Measurements from ENCODE around the gene CERS2. TPM values are rescaled to one million over a fixed set of nuclear protein-coding genes. Genes with fewer than 3 reads are reported as not detected.

Gene CERS2
- total RNA-seq, 4 donors from 2014 or later, result 35.2 to 142 (median 101) TPM

- TF ChIP-seq POLR2AphosphoS5 (IDR thresholded peaks at IDR 0.05) (no peak), CTCF (IDR thresholded peaks at IDR 0.05) (no peak)
- H3K36me3 ChIP-seq, result no peaks in the 10 kb centered on the region
- H3K4me1 ChIP-seq, result no peaks in the 10 kb centered on the region
- H3K4me3 ChIP-seq, result no peak overlapping the region
- no peaks in the 10 kb centered on the region for H3K9me3 ChIP-seq
- in situ Hi-C loops (cut with MboI; ENCODE audit: low pct_ligation_motif_present in 1 of 4, low pct_unique_long_range_greater_than_20kb in 1 of 4, low sequenced_read_pairs in 3 of 4) (no loop called here), intact Hi-C loops (cut with DNase I; ENCODE audit: low total_unique reads) (no loop called here)
- H3K27me3 ChIP-seq, result no peaks in the 10 kb centered on the region
- WGBS, 2 donors (ENCODE audit: low coverage in 1 of 2), result 89 to 93% methylated on average over 3 to 7 of the region's 7 CpGs
- H3K27ac ChIP-seq, result no peak overlapping the region
- DNase-seq, result no peak
Measured at GRCh38 chr1:150987924-150988323, 13.3 kb upstream of the CERS2 start.

DNA sequence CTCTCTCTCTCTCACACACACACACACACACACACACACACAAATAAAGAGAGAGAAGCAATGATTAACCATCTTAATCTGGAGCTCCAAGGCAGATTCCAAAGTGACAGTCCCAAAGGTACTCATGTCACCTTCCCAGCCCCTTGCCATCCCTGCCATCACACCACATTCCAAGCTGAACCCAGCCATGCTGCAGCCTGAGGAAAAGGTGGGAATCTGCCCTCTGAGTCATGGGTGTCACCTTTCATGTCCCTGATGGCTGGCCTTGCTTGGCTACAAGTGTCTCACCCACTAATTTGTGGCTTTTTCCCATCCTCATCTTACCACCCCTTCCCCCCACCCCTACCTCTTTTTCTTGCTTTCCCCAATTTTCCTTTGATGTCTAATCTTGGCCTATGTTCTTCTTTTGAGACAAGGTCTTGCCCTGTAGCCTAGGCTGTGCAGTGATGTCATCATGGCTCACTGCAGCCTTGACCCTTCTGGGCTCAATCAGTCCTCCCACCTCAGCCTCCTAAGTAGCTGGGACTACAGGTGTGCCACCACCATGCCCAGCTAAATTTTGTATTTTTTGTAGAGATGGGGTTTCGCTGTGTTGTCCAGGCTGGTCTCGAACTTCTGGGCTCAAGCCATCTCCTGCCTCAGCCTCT, 10.7 kb upstream of the CERS2 start:
- no peaks in the 10 kb centered on the region for H3K36me3 ChIP-seq
- no peak overlapping the region for H3K4me3 ChIP-seq
- in situ Hi-C loops (cut with MboI; ENCODE audit: low pct_ligation_motif_present in 1 of 4, low pct_unique_long_range_greater_than_20kb in 1 of 4, low sequenced_read_pairs in 3 of 4), result no loop called here
- no peak for TF ChIP-seq CTCF (IDR thresholded peaks at IDR 0.05)
- no peak for TF ChIP-seq EP300 (IDR thresholded peaks at IDR 0.05; ENCODE audit: low read depth)
- no peak for TF ChIP-seq POLR2A (IDR thresholded peaks at IDR 0.05)
- no peak for TF ChIP-seq POLR2AphosphoS5 (IDR thresholded peaks at IDR 0.05)
- no peak for DNase-seq
- H3K27me3 ChIP-seq, result no peaks in the 10 kb centered on the region
- 92% methylated on average over 2 of the region's 2 CpGs; no CpG with 5 or more reads in 1 of the 2 donors for WGBS, 2 donors (ENCODE audit: low coverage in 1 of 2)
- no peaks in the 10 kb centered on the region for H3K9me3 ChIP-seq
- no peak overlapping the region for H3K27ac ChIP-seq
- intact Hi-C loops (cut with DNase I; ENCODE audit: low total_unique reads), result no loop called here
- H3K4me1 ChIP-seq, result peaks cover 0 to 17% (median 15%) of the 10 kb centered on the region in 4 donors

DNA sequence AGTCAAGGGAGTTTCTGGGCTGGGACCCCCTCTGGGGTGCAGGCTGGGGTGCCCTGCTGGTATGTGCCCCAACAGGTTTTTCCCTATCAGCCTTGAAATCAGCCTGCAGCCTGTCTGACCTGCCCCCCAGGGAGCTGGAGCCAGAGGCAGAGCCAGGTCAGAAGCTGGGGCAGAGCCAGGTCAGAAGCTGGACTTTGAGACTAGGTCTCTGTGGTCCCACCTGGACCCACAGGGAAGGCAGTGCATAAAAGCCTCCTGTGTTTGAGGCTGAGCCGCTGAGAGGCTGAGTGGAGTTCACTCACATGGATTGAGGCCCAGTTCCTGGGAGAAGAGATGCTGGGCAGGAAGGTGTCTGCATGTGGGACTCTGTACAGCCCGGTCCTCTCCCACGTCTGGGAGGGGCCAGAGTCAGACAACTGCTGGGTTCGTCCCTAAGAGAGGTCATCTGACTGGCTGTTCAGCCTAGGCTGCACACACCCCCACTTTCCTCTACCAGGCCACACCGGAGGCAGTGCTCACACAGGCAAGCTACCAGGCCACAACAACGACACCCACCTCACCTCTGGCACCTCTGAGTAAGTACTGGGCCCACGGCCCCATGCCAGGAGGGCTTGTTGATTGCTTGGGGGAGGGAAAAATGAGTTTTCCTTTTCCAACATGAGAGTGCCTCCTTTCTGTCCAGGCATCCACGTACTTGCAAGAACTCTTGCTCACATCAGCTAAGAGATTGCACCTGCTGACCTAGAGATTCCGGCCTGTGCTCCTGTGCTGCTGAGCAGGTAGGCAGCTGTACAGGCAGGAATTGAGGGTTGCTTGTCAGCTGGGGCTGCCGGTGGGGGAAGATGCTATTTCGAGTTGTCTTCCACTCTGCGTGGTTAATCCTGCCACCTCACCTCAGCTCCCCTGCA, 7.4 kb upstream of the CERS2 start, which contains the start of gene ANXA9:
TSS of gene ANXA9 (plus strand) at position 488 of the 908 bp plus-strand sequence. CDS start 814 bp downstream, outside the sequence.
- Histone ChIP-seq H3K9me3 (no peaks in the 10 kb centered on the region), H3K27me3 (no peaks in the 10 kb centered on the region), H3K27ac (peak within 1 kb of the TSS in 1 of 4 donors; percentile 42), H3K4me1 (peaks cover 11 to 38% (median 32%) of the 10 kb centered on the region in 4 donors), H3K36me3 (no peaks in the 10 kb centered on the region), H3K4me3 (no peak within 1 kb of the TSS)
- in situ Hi-C loops (cut with MboI; ENCODE audit: low pct_ligation_motif_present in 1 of 4, low pct_unique_long_range_greater_than_20kb in 1 of 4, low sequenced_read_pairs in 3 of 4), result no loop called here
- peak; percentile 55 for DNase-seq
- WGBS, 2 donors (ENCODE audit: low coverage in 1 of 2), result 53% methylated on average over 12 of the region's 12 CpGs; no CpG with 5 or more reads in 1 of the 2 donors
- TF ChIP-seq POLR2AphosphoS5 (IDR thresholded peaks at IDR 0.05) (no peak), POLR2A (IDR thresholded peaks at IDR 0.05) (no peak), CTCF (IDR thresholded peaks at IDR 0.05) (no peak), EP300 (IDR thresholded peaks at IDR 0.05; ENCODE audit: low read depth) (no peak)
- intact Hi-C loops (cut with DNase I; ENCODE audit: low total_unique reads), result no loop called here

- WGBS, 2 donors (ENCODE audit: low coverage in 1 of 2), result 55% methylated on average over 5 of the region's 6 CpGs; no CpG with 5 or more reads in 1 of the 2 donors
- in situ Hi-C loops (cut with MboI; ENCODE audit: low pct_ligation_motif_present in 1 of 4, low pct_unique_long_range_greater_than_20kb in 1 of 4, low sequenced_read_pairs in 3 of 4) (no loop called here), intact Hi-C loops (cut with DNase I; ENCODE audit: low total_unique reads) (no loop called here)
Measured at GRCh38 chr1:150981177-150981804, 6.7 kb upstream of the CERS2 start.

More at GRCh38 chr1:150981177-150981804, 6.7 kb upstream of the CERS2 start:
- TF ChIP-seq POLR2A (IDR thresholded peaks at IDR 0.05) (no peak), CTCF (IDR thresholded peaks at IDR 0.05) (no peak), POLR2AphosphoS5 (IDR thresholded peaks at IDR 0.05) (no peak), EP300 (IDR thresholded peaks at IDR 0.05; ENCODE audit: low read depth) (no peak)
- Histone ChIP-seq H3K4me3 (no peak overlapping the region), H3K9me3 (no peaks in the 10 kb centered on the region), H3K27me3 (no peaks in the 10 kb centered on the region), H3K27ac (peak overlapping the region in 1 of 4 donors; percentile 42), H3K36me3 (no peaks in the 10 kb centered on the region), H3K4me1 (peaks cover 14 to 43% (median 36%) of the 10 kb centered on the region in 4 donors)
- DNase-seq, result peak; percentile 35

Data from transverse colon (tissue), 4 donors.